ENCODE results near the gene TM7SF3.

The TM7SF3 gene

DNA sequence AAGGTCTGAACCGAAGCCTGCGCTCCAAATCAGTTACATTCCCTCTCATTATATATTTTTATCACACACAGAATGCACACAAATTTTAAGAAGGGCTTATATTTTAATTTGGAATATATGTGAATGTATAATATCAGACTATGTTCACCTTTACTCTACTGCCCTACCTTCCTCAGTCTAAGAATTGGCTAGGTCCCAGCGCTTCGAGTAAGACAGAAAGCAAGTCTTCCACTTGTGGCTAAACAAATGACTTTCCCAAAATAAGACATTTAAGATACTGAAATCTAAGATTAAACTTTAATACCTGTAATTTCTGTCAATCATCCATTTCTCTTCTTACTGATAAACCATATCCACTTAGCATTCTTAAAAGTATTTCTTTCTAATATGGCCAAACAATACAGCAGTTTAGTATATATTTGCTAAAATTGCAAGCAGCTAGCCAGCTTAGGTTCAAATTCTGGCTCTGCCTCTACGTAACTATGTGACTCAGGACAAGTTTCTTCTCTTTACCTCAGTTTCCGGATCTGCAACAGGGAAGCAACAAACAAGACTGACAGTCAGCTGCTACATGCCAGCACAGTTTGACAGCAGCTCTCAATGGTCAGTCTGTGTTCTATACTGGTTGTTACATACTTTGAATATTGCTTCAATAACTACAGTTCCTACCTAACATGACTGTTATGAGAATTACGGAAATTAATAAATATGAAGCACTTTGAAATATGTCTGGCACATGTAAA, 78.4 kb downstream of the TM7SF3 start:
- no peak for DNase-seq (ENCODE audit: low read depth in 4 of 4, low spot score in 1 of 4)

DNA sequence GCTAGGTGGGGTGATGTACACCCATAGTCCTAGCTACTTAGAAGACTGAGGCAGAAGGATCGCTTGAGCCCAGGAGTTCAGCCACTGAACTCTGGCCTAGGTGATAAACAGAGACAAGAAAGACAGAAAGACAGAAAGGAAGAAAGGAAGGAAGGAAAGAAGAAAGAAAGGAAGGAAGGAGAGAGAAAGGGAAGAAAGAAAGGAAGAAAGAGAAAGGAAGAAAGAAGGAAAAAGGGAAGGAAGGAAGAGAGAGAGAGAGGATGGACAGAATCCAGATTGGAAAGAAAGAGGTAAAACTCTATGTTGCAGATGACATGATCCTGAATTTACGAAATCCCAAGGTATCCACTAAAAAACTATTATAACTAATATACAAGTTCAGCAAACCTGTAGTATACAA, 84.6 kb downstream of the TM7SF3 start:
- no peak for DNase-seq (ENCODE audit: low read depth in 4 of 4, low spot score in 1 of 4)

- DNase-seq (ENCODE audit: low read depth in 4 of 4, low spot score in 1 of 4): no peak
These were observed 85.5 kb downstream of the TM7SF3 start for GRCh38 chr12:26928661-26929060.

Measured in stimulated activated CD4-positive, alpha-beta T cell treated with anti-CD3 and anti-CD28 coated beads, Interleukin-1b, Interleukin-23, amount 100 ng/mL, for 24 hours (primary cell).